SU-DHL-6 (cell line): Measurements from ENCODE around the gene FUT1.

Source experiments
- EZH2phosphoT487 ChIP-seq: fragments of 200-600 bp; sonication (generic), shearing (Covaris generic); conservative IDR thresholded peaks from 2 replicates; pipeline ENCODE4 v1.6.1; 2018; ENCODE audit warnings: mild to moderate bottlenecking, antibody characterized with exemption, low read length, moderate library complexity, mixed read lengths
- TF ChIP-seq, protein P1 (sequence below): fragments of 200-600 bp; sonication (generic); IDR thresholded peaks from one replicate; pipeline ENCODE4 v1.5.1; 2017; ENCODE audit warnings: antibody characterized with exemption, mild to moderate bottlenecking, low read length, moderate library complexity; ENCODE audit not compliant: insufficient read depth, poor library complexity, severe bottlenecking

DNA sequence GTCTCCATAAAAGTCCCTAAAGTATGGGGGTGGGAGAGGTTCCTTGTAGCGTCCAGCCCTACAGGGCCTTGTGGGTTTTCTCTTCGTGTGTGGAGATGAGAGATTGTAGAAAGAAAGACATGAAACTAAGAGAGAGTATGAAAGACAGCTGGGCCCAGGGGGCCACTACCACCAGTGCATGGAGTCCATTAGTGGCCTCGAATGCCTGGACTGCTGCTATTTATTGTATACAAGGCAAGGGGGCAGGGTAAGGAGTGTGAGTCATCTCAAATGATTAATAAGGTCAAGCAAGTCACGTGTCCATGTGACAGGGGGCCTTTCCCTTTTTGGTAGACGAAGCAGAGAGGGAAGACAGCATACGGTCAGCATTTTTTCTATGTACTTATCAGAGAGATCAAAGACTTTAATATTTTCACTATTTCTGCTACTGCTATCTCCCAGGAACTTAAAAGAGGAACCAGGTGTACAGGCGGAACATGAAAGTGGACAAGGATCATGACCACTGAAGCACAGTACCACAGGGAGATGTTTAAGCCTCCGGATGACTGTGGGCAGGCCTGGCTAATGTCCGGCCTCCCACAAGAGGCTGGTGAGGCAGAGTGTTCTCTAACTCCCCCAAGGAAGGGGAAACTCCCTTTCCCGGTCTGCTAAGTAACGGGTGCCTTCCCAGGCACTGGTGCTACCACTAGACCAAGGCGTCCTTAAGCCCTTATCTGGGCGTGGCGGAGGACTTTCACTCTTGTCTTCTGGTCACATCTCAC lies 28.4 kb upstream of the FUT1 start:
- TF ChIP-seq, protein P1, sequence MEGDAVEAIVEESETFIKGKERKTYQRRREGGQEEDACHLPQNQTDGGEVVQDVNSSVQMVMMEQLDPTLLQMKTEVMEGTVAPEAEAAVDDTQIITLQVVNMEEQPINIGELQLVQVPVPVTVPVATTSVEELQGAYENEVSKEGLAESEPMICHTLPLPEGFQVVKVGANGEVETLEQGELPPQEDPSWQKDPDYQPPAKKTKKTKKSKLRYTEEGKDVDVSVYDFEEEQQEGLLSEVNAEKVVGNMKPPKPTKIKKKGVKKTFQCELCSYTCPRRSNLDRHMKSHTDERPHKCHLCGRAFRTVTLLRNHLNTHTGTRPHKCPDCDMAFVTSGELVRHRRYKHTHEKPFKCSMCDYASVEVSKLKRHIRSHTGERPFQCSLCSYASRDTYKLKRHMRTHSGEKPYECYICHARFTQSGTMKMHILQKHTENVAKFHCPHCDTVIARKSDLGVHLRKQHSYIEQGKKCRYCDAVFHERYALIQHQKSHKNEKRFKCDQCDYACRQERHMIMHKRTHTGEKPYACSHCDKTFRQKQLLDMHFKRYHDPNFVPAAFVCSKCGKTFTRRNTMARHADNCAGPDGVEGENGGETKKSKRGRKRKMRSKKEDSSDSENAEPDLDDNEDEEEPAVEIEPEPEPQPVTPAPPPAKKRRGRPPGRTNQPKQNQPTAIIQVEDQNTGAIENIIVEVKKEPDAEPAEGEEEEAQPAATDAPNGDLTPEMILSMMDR: no peak
- TF ChIP-seq EZH2phosphoT487: no peak
